Measurements from ENCODE around the gene TLL1. TPM values are rescaled to one million over a fixed set of nuclear protein-coding genes. Genes with fewer than 3 reads are reported as not detected.

The TLL1 gene
- polyA plus RNA-seq, 3 donors, result not detected

DNA sequence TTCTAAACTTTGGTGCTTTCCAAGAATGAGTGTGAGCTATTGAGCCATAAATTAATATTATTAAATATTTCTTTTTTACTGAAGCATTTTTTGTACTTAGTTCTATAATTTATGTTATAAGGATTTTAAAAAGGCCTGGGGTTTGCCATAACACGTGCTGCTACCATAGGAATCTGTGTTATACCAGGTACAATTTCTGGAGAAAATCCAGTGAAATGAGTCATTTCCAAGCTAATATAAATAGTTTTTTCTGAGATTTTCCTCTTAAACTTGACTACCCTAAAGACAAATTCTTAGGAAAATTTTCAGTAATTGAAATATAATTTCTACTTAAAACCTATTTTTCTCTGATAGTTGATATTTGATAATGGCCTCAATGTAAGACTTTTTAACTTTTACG lies 130.8 kb downstream of the TLL1 start:
- TF ChIP-seq, protein P1, sequence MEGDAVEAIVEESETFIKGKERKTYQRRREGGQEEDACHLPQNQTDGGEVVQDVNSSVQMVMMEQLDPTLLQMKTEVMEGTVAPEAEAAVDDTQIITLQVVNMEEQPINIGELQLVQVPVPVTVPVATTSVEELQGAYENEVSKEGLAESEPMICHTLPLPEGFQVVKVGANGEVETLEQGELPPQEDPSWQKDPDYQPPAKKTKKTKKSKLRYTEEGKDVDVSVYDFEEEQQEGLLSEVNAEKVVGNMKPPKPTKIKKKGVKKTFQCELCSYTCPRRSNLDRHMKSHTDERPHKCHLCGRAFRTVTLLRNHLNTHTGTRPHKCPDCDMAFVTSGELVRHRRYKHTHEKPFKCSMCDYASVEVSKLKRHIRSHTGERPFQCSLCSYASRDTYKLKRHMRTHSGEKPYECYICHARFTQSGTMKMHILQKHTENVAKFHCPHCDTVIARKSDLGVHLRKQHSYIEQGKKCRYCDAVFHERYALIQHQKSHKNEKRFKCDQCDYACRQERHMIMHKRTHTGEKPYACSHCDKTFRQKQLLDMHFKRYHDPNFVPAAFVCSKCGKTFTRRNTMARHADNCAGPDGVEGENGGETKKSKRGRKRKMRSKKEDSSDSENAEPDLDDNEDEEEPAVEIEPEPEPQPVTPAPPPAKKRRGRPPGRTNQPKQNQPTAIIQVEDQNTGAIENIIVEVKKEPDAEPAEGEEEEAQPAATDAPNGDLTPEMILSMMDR (IDR thresholded peaks at IDR 0.05), result no peak
- H3K27ac Mint-ChIP-seq, result no peak overlapping the region
- WGBS (ENCODE audit: insufficient coverage), result no CpG with 5 or more reads among the region's 2 CpGs

DNA sequence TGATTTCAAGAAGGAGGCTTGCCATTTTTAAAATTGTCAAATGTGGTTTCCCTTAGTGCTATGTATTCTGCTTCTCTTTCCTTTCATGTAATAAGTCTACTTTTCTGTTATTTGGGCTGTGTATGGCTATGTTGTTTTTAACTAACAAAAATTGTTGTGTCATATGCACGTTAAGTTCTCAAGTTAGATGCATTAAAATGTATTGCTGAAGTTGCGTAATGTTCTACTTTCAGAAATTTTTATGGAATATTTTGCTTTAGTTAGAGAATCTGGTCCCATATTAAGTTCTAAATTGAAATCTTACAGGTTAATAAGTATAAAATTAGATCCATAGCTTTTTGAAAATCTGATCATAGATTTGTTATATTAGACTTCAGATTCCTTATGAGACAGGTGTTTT lies 133.2 kb downstream of the TLL1 start:
- Histone ChIP-seq H2AFZ (ENCODE audit: insufficient read depth, low read depth, low read length, poor library complexity, severe bottlenecking) (no peak overlapping the region), H3K9me3 (replicated peaks in 1 of 2; ENCODE audit: control insufficient read depth in 1 of 2, insufficient read depth in 1 of 2, low read length in 2 of 2) (no peaks in the 10 kb centered on the region), H3K4me2 (replicated peaks; ENCODE audit: extremely low read depth, low read length, poor library complexity, severe bottlenecking) (no peak overlapping the region), H3K79me2 (ENCODE audit: insufficient read depth, low read length) (no peaks in the 10 kb centered on the region), H3K9ac (ENCODE audit: insufficient read depth, low read length, poor library complexity, severe bottlenecking) (no peak overlapping the region), H3K36me3 (replicated peaks in 1 of 2; ENCODE audit: control insufficient read depth in 1 of 2, insufficient read depth in 2 of 2, low read length in 2 of 2) (no peaks in the 10 kb centered on the region), H3K4me3 (replicated peaks in 1 of 3; ENCODE audit: low read depth in 2 of 3, low read length in 3 of 3) (no peak overlapping the region), H3K4me1 (ENCODE audit: control insufficient read depth in 1 of 2, insufficient read depth in 2 of 2, low read length in 2 of 2) (no peaks in the 10 kb centered on the region), H4K20me1 (ENCODE audit: insufficient read depth, low read length) (no peaks in the 10 kb centered on the region), H3K27me3 (ENCODE audit: control insufficient read depth in 2 of 2, insufficient read depth in 2 of 2, low read length in 2 of 2) (no peaks in the 10 kb centered on the region), H3K27ac (ENCODE audit: low read depth in 1 of 2, low read length in 2 of 2) (no peak overlapping the region)
- H3K9me3 Mint-ChIP-seq, result peaks cover 0 to 5% (median 0%) of the 10 kb centered on the region in 7 donors
- no peaks in the 10 kb centered on the region for H3K4me1 Mint-ChIP-seq
- no CpG with 5 or more reads among the region's 2 CpGs for WGBS (ENCODE audit: insufficient coverage)
- H3K4me3 Mint-ChIP-seq, result no peak overlapping the region
- H3K27me3 Mint-ChIP-seq (ENCODE audit: low read depth in 3 of 3), result no peaks in the 10 kb centered on the region
- TF ChIP-seq, protein P1 (IDR thresholded peaks at IDR 0.05), result no peak
- H3K27ac Mint-ChIP-seq, result no peak overlapping the region
- no peak for DNase-seq
- no peaks in the 10 kb centered on the region for H3K36me3 Mint-ChIP-seq
- intact Hi-C loops (cut with micrococcal nuclease), result no loop called here

More for the DNA sequence above, 130.8 kb downstream of the TLL1 start:
- Mint-ChIP-seq H3K36me3 (no peaks in the 10 kb centered on the region), H3K27me3 (ENCODE audit: low read depth in 3 of 3) (no peaks in the 10 kb centered on the region), H3K4me1 (no peaks in the 10 kb centered on the region), H3K9me3 (peaks cover 0 to 4% (median 0%) of the 10 kb centered on the region in 7 donors), H3K4me3 (no peak overlapping the region)
- Histone ChIP-seq H3K36me3 (replicated peaks in 1 of 2; ENCODE audit: control insufficient read depth in 1 of 2, insufficient read depth in 2 of 2, low read length in 2 of 2) (no peaks in the 10 kb centered on the region), H3K4me1 (ENCODE audit: control insufficient read depth in 1 of 2, insufficient read depth in 2 of 2, low read length in 2 of 2) (no peaks in the 10 kb centered on the region), H3K27ac (ENCODE audit: low read depth in 1 of 2, low read length in 2 of 2) (no peak overlapping the region), H2AFZ (ENCODE audit: insufficient read depth, low read depth, low read length, poor library complexity, severe bottlenecking) (no peak overlapping the region), H3K79me2 (ENCODE audit: insufficient read depth, low read length) (no peaks in the 10 kb centered on the region), H3K27me3 (ENCODE audit: control insufficient read depth in 2 of 2, insufficient read depth in 2 of 2, low read length in 2 of 2) (no peaks in the 10 kb centered on the region), H4K20me1 (ENCODE audit: insufficient read depth, low read length) (no peaks in the 10 kb centered on the region), H3K9ac (ENCODE audit: insufficient read depth, low read length, poor library complexity, severe bottlenecking) (no peak overlapping the region), H3K4me2 (replicated peaks; ENCODE audit: extremely low read depth, low read length, poor library complexity, severe bottlenecking) (no peak overlapping the region), H3K4me3 (replicated peaks in 1 of 3; ENCODE audit: low read depth in 2 of 3, low read length in 3 of 3) (no peak overlapping the region), H3K9me3 (replicated peaks in 1 of 2; ENCODE audit: control insufficient read depth in 1 of 2, insufficient read depth in 1 of 2, low read length in 2 of 2) (no peaks in the 10 kb centered on the region)
- no peak for DNase-seq
- intact Hi-C loops (cut with micrococcal nuclease), result no loop called here

Data from CD14-positive monocyte (primary cell).